Large intestine (tissue), 1 donor: ENCODE data around the gene REP15. TPM values are rescaled to one million over a fixed set of nuclear protein-coding genes. Genes with fewer than 3 reads are reported as not detected.

Source experiments
- polyA plus RNA-seq: library from polyadenylated mRNA; unstranded; fragments of 120-200 nt; gene quantifications from one replicate; pipeline ENCODE4 v1.2.1, GENCODE V29; 2013

Gene REP15
- polyA plus RNA-seq, 1 donor = 30.4 TPM

Other genes with a start within 250 kb of the REP15 start
- 0.25 TPM for gene SMCO2, start 249.7 kb upstream of the REP15 start, polyA plus RNA-seq
- gene PPFIBP1, start 172.2 kb upstream of the REP15 start, polyA plus RNA-seq = 41.5 TPM
- gene MRPS35, start 14.4 kb downstream of the REP15 start, polyA plus RNA-seq = 67.4 TPM
- 27.7 TPM for gene KLHL42, start 83.8 kb downstream of the REP15 start, polyA plus RNA-seq
- gene MANSC4, start 83.8 kb downstream of the REP15 start, polyA plus RNA-seq = 0.19 TPM